ENCODE data around the gene CHAC2. TPM values are rescaled to one million over a fixed set of nuclear protein-coding genes. Genes with fewer than 3 reads are reported as not detected.

The CHAC2 gene
- total and polyA plus RNA-seq, 2 experiments from 2014 or later: 17.9 to 25.8 TPM

- Histone ChIP-seq H3K79me2 (replicated peaks; ENCODE audit: insufficient read depth) (no peaks in the 10 kb centered on the region), H3K36me3 (ENCODE audit: insufficient read depth) (no peaks in the 10 kb centered on the region; the same call in 1 of the 2 replicates), H3K27ac (ENCODE audit: low read depth) (no peak overlapping the region), H3K4me1 (ENCODE audit: insufficient read depth) (no peaks in the 10 kb centered on the region), H2AFZ (no peak overlapping the region), H3K27me3 (ENCODE audit: insufficient read depth) (no peaks in the 10 kb centered on the region), H3K4me3 (no peak overlapping the region), H3K4me2 (no peak overlapping the region), H4K20me1 (replicated peaks; ENCODE audit: insufficient read depth) (no peaks in the 10 kb centered on the region; the same call in 1 of the 2 replicates), H3F3A (replicated peaks; ENCODE audit: low read depth) (no peaks in the 10 kb centered on the region), H3K9me2 (ENCODE audit: insufficient read depth) (no peaks in the 10 kb centered on the region)
- TF ChIP-seq EZH2phosphoT487 (IDR thresholded peaks at IDR 0.05; ENCODE audit: unreplicated experiment) (no peak), JUNB (IDR thresholded peaks at IDR 0.05; ENCODE audit: unreplicated experiment) (no peak), NANOG (IDR thresholded peaks at IDR 0.05; ENCODE audit: borderline replicate concordance) (no peak), EZH2 (IDR thresholded peaks at IDR 0.05; ENCODE audit: low read depth, unreplicated experiment) (no peak), CREB1 (CRISPR knock-in tag; IDR thresholded peaks at IDR 0.05; ENCODE audit: low read depth) (no peak), ZNF114 (CRISPR knock-in tag; IDR thresholded peaks at IDR 0.05) (no peak), STAT1 (IDR thresholded peaks at IDR 0.05; ENCODE audit: unreplicated experiment) (no peak), ZNF331 (CRISPR knock-in tag; IDR thresholded peaks at IDR 0.05; ENCODE audit: low read depth) (no peak), POLR2AphosphoS5 (IDR thresholded peaks at IDR 0.05; ENCODE audit: low read depth) (no peak)
- TF ChIP-seq, protein P1, sequence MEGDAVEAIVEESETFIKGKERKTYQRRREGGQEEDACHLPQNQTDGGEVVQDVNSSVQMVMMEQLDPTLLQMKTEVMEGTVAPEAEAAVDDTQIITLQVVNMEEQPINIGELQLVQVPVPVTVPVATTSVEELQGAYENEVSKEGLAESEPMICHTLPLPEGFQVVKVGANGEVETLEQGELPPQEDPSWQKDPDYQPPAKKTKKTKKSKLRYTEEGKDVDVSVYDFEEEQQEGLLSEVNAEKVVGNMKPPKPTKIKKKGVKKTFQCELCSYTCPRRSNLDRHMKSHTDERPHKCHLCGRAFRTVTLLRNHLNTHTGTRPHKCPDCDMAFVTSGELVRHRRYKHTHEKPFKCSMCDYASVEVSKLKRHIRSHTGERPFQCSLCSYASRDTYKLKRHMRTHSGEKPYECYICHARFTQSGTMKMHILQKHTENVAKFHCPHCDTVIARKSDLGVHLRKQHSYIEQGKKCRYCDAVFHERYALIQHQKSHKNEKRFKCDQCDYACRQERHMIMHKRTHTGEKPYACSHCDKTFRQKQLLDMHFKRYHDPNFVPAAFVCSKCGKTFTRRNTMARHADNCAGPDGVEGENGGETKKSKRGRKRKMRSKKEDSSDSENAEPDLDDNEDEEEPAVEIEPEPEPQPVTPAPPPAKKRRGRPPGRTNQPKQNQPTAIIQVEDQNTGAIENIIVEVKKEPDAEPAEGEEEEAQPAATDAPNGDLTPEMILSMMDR (conservative IDR thresholded peaks at IDR 0.05; ENCODE audit: low read depth in 2 of 2): no peak
- TF ChIP-seq, protein P2, sequence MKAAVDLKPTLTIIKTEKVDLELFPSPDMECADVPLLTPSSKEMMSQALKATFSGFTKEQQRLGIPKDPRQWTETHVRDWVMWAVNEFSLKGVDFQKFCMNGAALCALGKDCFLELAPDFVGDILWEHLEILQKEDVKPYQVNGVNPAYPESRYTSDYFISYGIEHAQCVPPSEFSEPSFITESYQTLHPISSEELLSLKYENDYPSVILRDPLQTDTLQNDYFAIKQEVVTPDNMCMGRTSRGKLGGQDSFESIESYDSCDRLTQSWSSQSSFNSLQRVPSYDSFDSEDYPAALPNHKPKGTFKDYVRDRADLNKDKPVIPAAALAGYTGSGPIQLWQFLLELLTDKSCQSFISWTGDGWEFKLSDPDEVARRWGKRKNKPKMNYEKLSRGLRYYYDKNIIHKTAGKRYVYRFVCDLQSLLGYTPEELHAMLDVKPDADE (IDR thresholded peaks at IDR 0.05): no peak
- TF ChIP-seq, protein P3, sequence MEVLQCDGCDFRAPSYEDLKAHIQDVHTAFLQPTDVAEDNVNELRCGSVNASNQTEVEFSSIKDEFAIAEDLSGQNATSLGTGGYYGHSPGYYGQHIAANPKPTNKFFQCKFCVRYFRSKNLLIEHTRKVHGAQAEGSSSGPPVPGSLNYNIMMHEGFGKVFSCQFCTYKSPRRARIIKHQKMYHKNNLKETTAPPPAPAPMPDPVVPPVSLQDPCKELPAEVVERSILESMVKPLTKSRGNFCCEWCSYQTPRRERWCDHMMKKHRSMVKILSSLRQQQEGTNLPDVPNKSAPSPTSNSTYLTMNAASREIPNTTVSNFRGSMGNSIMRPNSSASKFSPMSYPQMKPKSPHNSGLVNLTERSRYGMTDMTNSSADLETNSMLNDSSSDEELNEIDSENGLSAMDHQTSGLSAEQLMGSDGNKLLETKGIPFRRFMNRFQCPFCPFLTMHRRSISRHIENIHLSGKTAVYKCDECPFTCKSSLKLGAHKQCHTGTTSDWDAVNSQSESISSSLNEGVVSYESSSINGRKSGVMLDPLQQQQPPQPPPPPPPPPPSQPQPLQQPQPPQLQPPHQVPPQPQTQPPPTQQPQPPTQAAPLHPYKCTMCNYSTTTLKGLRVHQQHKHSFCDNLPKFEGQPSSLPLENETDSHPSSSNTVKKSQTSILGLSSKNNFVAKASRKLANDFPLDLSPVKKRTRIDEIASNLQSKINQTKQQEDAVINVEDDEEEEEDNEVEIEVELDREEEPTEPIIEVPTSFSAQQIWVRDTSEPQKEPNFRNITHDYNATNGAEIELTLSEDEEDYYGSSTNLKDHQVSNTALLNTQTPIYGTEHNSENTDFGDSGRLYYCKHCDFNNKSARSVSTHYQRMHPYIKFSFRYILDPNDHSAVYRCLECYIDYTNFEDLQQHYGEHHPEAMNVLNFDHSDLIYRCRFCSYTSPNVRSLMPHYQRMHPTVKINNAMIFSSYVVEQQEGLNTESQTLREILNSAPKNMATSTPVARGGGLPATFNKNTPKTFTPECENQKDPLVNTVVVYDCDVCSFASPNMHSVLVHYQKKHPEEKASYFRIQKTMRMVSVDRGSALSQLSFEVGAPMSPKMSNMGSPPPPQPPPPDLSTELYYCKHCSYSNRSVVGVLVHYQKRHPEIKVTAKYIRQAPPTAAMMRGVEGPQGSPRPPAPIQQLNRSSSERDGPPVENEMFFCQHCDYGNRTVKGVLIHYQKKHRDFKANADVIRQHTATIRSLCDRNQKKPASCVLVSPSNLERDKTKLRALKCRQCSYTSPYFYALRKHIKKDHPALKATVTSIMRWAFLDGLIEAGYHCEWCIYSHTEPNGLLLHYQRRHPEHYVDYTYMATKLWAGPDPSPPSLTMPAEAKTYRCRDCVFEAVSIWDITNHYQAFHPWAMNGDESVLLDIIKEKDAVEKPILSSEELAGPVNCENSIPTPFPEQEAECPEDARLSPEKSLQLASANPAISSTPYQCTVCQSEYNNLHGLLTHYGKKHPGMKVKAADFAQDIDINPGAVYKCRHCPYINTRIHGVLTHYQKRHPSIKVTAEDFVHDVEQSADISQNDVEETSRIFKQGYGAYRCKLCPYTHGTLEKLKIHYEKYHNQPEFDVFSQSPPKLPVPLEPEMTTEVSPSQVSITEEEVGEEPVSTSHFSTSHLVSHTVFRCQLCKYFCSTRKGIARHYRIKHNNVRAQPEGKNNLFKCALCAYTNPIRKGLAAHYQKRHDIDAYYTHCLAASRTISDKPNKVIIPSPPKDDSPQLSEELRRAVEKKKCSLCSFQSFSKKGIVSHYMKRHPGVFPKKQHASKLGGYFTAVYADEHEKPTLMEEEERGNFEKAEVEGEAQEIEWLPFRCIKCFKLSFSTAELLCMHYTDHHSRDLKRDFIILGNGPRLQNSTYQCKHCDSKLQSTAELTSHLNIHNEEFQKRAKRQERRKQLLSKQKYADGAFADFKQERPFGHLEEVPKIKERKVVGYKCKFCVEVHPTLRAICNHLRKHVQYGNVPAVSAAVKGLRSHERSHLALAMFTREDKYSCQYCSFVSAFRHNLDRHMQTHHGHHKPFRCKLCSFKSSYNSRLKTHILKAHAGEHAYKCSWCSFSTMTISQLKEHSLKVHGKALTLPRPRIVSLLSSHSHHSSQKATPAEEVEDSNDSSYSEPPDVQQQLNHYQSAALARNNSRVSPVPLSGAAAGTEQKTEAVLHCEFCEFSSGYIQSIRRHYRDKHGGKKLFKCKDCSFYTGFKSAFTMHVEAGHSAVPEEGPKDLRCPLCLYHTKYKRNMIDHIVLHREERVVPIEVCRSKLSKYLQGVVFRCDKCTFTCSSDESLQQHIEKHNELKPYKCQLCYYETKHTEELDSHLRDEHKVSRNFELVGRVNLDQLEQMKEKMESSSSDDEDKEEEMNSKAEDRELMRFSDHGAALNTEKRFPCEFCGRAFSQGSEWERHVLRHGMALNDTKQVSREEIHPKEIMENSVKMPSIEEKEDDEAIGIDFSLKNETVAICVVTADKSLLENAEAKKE (CRISPR knock-in tag; IDR thresholded peaks at IDR 0.05): no peak
- TF ChIP-seq, protein P4, sequence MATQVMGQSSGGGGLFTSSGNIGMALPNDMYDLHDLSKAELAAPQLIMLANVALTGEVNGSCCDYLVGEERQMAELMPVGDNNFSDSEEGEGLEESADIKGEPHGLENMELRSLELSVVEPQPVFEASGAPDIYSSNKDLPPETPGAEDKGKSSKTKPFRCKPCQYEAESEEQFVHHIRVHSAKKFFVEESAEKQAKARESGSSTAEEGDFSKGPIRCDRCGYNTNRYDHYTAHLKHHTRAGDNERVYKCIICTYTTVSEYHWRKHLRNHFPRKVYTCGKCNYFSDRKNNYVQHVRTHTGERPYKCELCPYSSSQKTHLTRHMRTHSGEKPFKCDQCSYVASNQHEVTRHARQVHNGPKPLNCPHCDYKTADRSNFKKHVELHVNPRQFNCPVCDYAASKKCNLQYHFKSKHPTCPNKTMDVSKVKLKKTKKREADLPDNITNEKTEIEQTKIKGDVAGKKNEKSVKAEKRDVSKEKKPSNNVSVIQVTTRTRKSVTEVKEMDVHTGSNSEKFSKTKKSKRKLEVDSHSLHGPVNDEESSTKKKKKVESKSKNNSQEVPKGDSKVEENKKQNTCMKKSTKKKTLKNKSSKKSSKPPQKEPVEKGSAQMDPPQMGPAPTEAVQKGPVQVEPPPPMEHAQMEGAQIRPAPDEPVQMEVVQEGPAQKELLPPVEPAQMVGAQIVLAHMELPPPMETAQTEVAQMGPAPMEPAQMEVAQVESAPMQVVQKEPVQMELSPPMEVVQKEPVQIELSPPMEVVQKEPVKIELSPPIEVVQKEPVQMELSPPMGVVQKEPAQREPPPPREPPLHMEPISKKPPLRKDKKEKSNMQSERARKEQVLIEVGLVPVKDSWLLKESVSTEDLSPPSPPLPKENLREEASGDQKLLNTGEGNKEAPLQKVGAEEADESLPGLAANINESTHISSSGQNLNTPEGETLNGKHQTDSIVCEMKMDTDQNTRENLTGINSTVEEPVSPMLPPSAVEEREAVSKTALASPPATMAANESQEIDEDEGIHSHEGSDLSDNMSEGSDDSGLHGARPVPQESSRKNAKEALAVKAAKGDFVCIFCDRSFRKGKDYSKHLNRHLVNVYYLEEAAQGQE (IDR thresholded peaks at IDR 0.05; ENCODE audit: unreplicated experiment): no peak
- H3K9me3 Mint-ChIP-seq: peaks cover 5% of the 10 kb centered on the region; the same call in 2 of the 3 replicates
- no peaks in the 10 kb centered on the region for H3K4me1 Mint-ChIP-seq
- DNase-seq (ENCODE audit: low spot score) (no peak), ATAC-seq (no peak)
- no peaks in the 10 kb centered on the region for H3K27me3 Mint-ChIP-seq (ENCODE audit: insufficient read depth, low read depth, poor library complexity)
- H3K36me3 Mint-ChIP-seq (ENCODE audit: low read depth): peaks cover 26% of the 10 kb centered on the region
- no peak overlapping the region for H3K4me3 Mint-ChIP-seq
- no peak overlapping the region for H3K27ac Mint-ChIP-seq
Observed at GRCh38 chr2:53737091-53737490, 30.5 kb upstream of the CHAC2 start.
